Measurements from ENCODE around the gene COL4A4.
"Not testable (repeated sequence)": the region's sequence is repeated elsewhere in the genome, so short reads cannot be mapped to it uniquely, and the experiment has no call there.

COL4A4 gene

DNA sequence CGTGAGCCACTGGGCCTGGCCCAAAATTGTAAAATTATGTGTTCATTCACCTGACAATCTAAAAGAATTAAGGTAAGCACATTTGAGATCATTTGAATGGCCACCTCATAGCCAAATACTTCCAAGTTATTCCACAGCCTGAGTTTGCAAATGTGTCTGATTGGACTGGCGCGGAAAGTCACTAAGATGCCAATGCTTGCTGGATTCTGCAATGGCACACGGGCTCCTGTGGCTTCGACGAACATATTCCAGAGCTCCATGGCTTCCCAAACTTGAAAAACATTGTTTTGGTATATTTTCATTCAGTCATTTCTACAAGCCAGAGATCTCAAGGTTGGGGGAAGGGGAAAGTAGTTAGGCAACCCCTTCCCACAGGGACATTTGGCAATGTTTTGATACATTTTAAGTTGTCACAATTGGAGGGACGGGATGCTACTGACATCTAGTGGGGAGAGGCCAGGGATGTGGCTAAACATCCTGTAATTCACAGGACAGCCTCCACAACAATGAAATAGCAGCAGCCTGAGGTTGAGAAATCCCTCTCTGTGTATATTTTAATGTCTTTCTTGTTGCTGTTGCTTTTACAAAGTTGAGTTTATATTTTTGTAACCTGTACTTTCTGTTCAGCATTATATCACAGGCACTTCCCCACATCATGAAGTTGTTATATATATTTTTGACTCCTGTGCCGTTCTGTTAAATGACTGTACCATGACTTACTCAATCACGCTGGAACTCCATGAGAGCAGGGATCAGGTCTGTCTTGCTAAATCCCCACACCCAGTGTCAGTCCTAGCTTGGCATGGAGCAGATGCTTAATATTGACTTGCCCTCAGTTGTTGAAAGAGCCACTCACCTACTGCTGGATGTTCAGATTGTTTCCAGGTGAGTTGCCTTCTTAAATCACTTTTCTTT lies 56.9 kb downstream of the COL4A4 start:
- no peak for DNase-seq

GRCh38 chr2:227103583-227103982 lies 60.4 kb downstream of the COL4A4 start:
- DNase-seq, result no peak

GRCh38 chr2:227099340-227099739 lies 64.7 kb downstream of the COL4A4 start:
- DNase-seq, result no peak

DNA sequence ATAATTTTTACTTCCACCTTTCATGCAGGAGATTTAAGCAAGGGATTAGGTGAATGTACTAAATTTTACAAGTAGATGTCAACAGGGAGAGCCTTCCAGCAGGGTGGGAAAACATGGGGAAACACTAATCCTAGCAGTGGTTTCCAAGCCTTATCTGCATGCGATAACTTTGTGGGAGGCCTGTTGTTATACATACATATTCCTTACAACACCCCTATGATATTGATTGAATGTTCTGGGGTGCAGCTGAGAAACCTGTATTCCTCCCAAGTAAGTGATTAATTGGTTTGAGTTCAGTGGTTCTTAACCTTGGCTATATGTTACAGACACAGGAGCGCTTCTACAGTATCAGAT lies 65.9 kb downstream of the COL4A4 start:
- no peak for DNase-seq

DNA sequence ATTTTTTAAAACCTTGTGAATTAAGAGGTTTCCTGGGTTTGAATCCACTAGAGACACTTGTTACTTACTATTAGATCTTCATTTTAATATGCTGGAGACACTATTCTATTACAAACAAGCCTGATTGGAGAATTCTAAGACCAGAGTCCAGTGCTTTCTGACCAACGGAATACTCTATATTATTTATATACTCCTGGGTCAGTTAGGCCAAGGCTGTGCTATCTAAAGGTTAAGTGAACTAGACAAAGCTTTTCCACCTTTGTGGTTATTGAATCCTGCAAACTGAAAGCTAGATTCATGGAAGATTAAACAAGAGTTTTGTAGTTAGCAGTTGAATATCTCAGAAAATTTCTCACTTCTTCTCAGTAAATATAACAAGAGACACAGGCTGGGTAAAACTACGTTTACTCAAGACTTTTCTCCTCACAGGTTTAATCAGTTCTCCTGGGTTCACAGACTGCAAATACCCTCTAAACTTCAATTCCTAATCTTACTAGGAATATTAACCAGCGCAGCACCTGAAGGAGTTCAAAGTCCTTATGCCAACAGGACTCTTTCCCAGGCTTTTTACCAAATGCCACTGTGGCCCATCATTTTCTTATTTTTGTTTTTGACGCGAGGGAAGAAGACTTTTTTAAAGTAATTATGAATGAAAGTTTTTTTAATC lies 66.4 kb downstream of the COL4A4 start:
- no peak for DNase-seq

GRCh38 chr2:227095346-227095745 lies 68.7 kb downstream of the COL4A4 start:
- DNase-seq, result no peak

DNA sequence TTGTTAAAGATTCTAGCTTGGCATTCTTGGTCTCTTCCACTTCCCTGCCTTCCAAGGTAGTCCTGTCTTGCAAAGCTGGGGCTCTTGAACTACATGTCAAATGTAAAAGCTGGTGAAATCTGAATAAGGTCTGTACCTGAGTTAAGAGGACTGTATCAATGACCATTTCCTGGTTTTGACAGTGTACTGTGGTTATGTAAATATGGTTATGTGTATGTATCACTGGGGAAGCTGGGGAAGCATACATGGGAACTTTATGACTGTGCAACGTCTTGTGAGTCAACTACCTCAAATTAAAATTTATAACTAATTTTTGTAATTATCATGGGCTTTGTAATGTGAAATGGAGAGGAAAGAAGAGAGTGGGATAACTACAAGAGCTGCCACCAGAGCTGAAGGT lies 81.7 kb downstream of the COL4A4 start:
- no peak for DNase-seq

DNA sequence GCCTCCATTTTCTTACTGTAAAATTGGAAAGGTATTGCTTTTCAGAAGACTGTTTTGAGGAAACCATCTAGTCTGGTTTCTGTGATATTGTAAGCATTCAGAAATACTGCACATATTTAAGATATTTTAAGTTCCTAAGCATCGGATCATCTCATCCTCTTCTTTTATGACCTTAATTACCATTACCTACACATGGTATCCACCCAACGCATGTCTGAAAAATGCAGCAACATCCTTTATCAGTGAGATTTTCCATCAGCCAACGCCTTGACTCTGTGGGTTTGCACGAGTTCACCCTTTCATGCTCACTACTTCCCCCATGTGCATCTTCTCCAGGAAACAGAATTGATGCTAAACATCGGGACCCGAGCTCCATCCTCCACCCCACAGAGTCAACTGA lies 84.3 kb downstream of the COL4A4 start:
- no peak for DNase-seq

GRCh38 chr2:227065065-227065464 lies 98.9 kb downstream of the COL4A4 start:
- not testable (repeated sequence) for DNase-seq

- no peak for DNase-seq
These were observed 105.1 kb downstream of the COL4A4 start for GRCh38 chr2:227058888-227059399.

GRCh38 chr2:227057743-227058447 lies 106.1 kb downstream of the COL4A4 start:
- DNase-seq, result no peak

DNA sequence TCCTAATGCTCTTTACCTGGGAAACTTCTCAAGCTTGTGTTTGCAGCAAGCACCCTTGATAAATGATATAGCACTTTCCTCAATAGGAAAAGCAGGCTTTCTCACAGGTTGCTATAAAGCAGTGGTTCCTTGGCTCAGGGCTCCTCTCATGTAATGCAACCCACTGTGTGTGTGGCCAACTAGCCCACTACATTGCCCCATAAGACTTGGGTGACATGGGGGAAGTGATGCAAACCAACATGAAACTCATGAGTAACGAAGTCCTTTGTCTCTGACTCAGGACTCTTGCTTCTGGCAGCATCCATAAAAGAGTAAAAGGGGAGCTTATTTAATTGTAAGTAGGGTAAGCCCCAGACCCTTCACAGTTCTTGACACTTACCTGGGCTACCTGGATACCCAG lies 106.9 kb downstream of the COL4A4 start:
- DNase-seq, result no peak

GRCh38 chr2:227054006-227054405 lies 110.0 kb downstream of the COL4A4 start:
- DNase-seq, result no peak

- peak; percentile 39 for DNase-seq
These were observed 111.1 kb downstream of the COL4A4 start for GRCh38 chr2:227052879-227053278.

DNA sequence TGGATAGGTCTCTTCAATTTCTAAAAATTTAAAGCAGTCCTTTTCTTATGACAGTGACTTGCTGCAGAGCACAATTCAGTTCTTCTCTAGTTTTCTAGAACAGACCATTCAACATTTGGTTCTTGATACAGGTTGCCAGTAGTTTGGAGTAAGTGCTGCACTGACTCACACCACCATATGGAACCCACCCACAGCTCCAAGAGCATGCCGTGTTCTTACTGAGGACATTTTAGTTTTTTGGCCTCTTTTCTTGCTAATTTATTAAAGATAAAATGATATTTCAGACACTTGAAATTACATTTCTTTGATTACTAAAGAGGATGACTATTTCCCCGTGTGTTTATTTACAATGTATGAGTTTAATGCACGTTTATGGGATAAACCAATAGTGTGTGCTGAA lies 120.0 kb downstream of the COL4A4 start:
- no peak for DNase-seq

DNA sequence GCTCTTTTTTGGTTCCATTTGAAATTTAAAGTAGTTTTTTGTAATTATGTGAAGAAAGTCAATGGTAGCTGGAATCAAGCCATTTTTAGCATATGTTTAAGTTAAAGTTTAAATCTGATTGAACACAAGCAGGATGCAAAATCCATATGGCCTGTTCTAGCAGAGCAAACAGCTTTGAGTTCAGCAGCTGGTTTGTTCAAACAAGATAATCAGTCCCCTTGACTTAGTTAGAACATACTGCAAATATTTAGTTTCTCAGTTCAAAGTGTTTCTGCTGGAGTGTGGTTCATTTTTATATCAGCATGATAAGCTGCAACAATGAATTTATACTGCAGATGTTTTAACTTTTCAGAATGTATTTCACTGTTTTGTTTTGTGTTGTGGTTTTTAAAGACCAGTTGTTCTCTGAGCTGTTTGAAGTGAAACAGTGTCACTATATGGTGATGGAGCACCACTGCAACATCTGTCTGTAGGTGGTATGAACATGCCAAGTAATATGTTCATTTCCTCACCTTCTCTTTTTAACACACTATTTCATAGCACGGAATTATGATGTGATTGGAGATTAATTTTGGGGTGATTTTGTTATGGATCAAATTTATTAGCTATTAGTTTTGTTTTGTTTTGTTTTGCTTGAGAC lies 125.3 kb downstream of the COL4A4 start:
- DNase-seq, result no peak

DNA sequence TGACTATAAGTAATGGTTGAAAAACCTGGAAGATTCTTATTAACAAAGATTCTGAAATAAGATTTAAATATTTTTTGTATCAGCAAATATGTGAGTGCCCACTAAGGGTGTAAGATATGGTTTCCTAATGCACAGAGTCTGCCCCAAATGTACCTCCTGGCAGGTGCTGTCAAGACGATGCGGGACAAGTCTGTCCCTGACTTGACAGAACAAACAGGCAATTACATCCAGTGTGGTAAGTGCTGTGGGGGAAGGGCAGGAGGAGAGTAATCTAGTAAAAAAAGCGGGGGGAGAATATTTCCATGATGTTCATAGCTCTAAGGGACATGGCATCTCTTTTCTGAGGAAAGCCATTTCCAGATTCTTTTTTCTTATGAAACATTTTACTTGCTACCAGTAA lies 127.5 kb downstream of the COL4A4 start:
- DNase-seq, result no peak

DNA sequence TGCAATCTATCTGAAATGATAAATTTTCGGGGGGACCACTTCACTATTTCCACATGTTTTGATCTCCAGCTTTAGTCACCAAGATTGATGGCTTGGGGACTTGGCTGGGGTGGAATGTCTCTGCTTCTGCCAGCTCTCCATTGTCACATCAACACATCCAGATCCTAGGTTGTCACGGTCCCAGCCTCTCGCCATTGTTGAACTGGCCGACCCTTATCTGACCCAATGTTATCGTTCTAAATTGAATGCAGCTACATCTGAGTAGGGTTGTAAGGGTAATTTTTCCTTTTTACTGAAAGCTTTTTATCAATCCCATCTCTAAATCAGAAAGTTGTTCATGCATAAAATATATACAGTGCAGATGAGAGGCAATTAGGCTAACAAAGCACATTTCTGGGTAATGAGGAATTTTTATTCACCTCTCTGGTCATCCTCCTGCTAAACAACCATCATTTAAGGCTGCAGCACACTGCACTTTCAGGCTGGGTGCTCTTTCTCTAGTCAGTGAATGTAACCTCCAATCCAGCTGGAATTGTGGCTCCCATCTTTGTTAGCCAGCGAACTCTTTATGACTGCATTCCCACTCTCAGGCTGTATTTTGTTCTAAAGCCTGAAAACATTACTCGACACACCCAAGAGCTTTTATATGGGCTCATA lies 128.2 kb downstream of the COL4A4 start:
- DNase-seq, result no peak

GRCh38 chr2:227033471-227034148 lies 130.4 kb downstream of the COL4A4 start:
- DNase-seq, result no peak

DNA sequence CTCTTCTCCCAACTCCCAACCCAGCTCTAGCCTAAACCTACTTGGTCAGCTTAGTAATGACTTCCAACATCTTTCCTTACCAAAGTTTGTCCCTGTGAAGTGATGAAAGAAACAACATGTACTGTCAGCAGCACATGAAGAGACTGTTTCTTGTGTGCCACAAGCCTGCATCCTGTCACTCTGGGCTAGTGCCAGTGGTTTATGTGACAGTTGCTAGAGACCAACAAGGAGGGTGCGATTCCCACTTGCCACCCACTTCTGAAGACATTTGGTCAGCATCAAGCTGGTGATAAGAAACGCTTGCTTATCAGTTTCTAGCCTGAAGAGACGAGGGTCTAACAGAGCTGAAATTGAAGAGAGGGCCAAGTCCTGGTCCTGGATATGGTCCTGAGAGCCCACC lies 132.6 kb downstream of the COL4A4 start:
- no peak for DNase-seq

DNA sequence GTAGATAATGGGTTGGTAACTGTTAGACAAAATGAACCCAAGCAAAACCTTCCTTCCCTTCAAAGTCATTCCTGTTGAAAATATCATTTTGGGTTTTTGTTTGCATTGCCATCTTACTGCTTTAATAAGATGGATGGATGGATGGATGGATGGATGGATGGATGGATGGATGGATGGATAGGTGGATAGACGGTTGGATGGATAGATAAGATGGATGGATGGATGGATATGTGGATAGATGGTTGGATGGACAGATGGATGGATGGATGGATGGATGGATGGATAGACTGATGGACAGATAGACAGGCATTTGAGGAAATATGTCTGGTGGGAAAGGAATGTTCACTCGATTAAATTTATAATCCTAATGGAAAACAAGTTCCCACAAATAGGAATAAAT lies 133.2 kb downstream of the COL4A4 start:
- DNase-seq, result no peak
